Measurements from ENCODE around the gene RAN.

Gene RAN

GRCh38 chr12:130871286-130872178, at the start of gene RAN:
Gene RAN, plus strand, starts transcription at chr12:130872066. Its CDS starts 528 bp downstream, at chr12:130872594.
- Mint-ChIP-seq H3K4me3 (peak within 1 kb of the TSS; percentile 100), H3K4me1 (ENCODE audit: low read depth) (peaks cover 74% of the 10 kb centered on the region), H3K27me3 (no peaks in the 10 kb centered on the region), H3K27ac (peak within 1 kb of the TSS; percentile 100), H3K9me3 (ENCODE audit: low read depth) (no peaks in the 10 kb centered on the region), H3K36me3 (peaks cover 28% of the 10 kb centered on the region)

- H3K9me3 Mint-ChIP-seq (ENCODE audit: low read depth), result no peaks in the 10 kb centered on the region
- no peak overlapping the region for H3K4me3 Mint-ChIP-seq
- H3K27me3 Mint-ChIP-seq, result no peaks in the 10 kb centered on the region
- H3K27ac Mint-ChIP-seq, result peak overlapping the region; percentile 61
- H3K4me1 Mint-ChIP-seq (ENCODE audit: low read depth), result peaks cover 14% of the 10 kb centered on the region
- H3K36me3 Mint-ChIP-seq, result peaks cover 5% of the 10 kb centered on the region
Observed at GRCh38 chr12:130825771-130826150, 46.1 kb upstream of the RAN start.

- Mint-ChIP-seq H3K27ac (peak overlapping the region; percentile 61), H3K9me3 (ENCODE audit: low read depth) (no peaks in the 10 kb centered on the region), H3K4me1 (ENCODE audit: low read depth) (peaks cover 14% of the 10 kb centered on the region), H3K4me3 (no peak overlapping the region), H3K36me3 (peaks cover 5% of the 10 kb centered on the region), H3K27me3 (no peaks in the 10 kb centered on the region)
Observed at GRCh38 chr12:130826151-130826801, 45.6 kb upstream of the RAN start.

- Mint-ChIP-seq H3K9me3 (ENCODE audit: low read depth) (no peaks in the 10 kb centered on the region), H3K27me3 (no peaks in the 10 kb centered on the region), H3K27ac (peak overlapping the region; percentile 62), H3K4me1 (ENCODE audit: low read depth) (peaks cover 17% of the 10 kb centered on the region), H3K4me3 (no peak overlapping the region), H3K36me3 (peaks cover 5% of the 10 kb centered on the region)
Observed at GRCh38 chr12:130827432-130827831, 44.4 kb upstream of the RAN start.

GRCh38 chr12:130828895-130829294, 43.0 kb upstream of the RAN start:
- Mint-ChIP-seq H3K9me3 (ENCODE audit: low read depth) (no peaks in the 10 kb centered on the region), H3K4me1 (ENCODE audit: low read depth) (peaks cover 19% of the 10 kb centered on the region), H3K27me3 (no peaks in the 10 kb centered on the region), H3K36me3 (no peaks in the 10 kb centered on the region), H3K27ac (no peak overlapping the region), H3K4me3 (no peak overlapping the region)

- Mint-ChIP-seq H3K27ac (no peak overlapping the region), H3K4me1 (ENCODE audit: low read depth) (peaks cover 19% of the 10 kb centered on the region), H3K36me3 (no peaks in the 10 kb centered on the region), H3K9me3 (ENCODE audit: low read depth) (no peaks in the 10 kb centered on the region), H3K27me3 (no peaks in the 10 kb centered on the region), H3K4me3 (no peak overlapping the region)
Observed at GRCh38 chr12:130829391-130830245, 42.2 kb upstream of the RAN start.

- no peaks in the 10 kb centered on the region for H3K36me3 Mint-ChIP-seq
- H3K4me3 Mint-ChIP-seq, result no peak overlapping the region
- H3K9me3 Mint-ChIP-seq (ENCODE audit: low read depth), result no peaks in the 10 kb centered on the region
- H3K4me1 Mint-ChIP-seq (ENCODE audit: low read depth), result peaks cover 19% of the 10 kb centered on the region
- H3K27ac Mint-ChIP-seq, result no peak overlapping the region
- no peaks in the 10 kb centered on the region for H3K27me3 Mint-ChIP-seq
Observed at GRCh38 chr12:130830246-130830551, 41.7 kb upstream of the RAN start.

- H3K4me3 Mint-ChIP-seq, result no peak overlapping the region
Observed at GRCh38 chr12:130831246-130831645, 40.6 kb upstream of the RAN start.

GRCh38 chr12:130831876-130832405, 39.9 kb upstream of the RAN start:
- H3K27me3 Mint-ChIP-seq, result no peaks in the 10 kb centered on the region
- no peaks in the 10 kb centered on the region for H3K9me3 Mint-ChIP-seq (ENCODE audit: low read depth)
- H3K4me1 Mint-ChIP-seq (ENCODE audit: low read depth), result peaks cover 22% of the 10 kb centered on the region
- H3K27ac Mint-ChIP-seq, result no peak overlapping the region
- H3K4me3 Mint-ChIP-seq, result no peak overlapping the region
- H3K36me3 Mint-ChIP-seq, result no peaks in the 10 kb centered on the region

More at GRCh38 chr12:130831246-130831645, 40.6 kb upstream of the RAN start:
- H3K27me3 Mint-ChIP-seq, result no peaks in the 10 kb centered on the region
- no peak overlapping the region for H3K27ac Mint-ChIP-seq
- no peaks in the 10 kb centered on the region for H3K9me3 Mint-ChIP-seq (ENCODE audit: low read depth)
- H3K36me3 Mint-ChIP-seq, result no peaks in the 10 kb centered on the region
- peaks cover 19% of the 10 kb centered on the region for H3K4me1 Mint-ChIP-seq (ENCODE audit: low read depth)

GRCh38 chr12:130832561-130833209, 39.2 kb upstream of the RAN start:
- peaks cover 19% of the 10 kb centered on the region for H3K4me1 Mint-ChIP-seq (ENCODE audit: low read depth)
- no peak overlapping the region for H3K27ac Mint-ChIP-seq
- no peak overlapping the region for H3K4me3 Mint-ChIP-seq

GRCh38 chr12:130835011-130835410, 36.9 kb upstream of the RAN start:
- Mint-ChIP-seq H3K36me3 (no peaks in the 10 kb centered on the region), H3K27me3 (no peaks in the 10 kb centered on the region), H3K9me3 (ENCODE audit: low read depth) (no peaks in the 10 kb centered on the region), H3K27ac (no peak overlapping the region), H3K4me1 (ENCODE audit: low read depth) (peaks cover 30% of the 10 kb centered on the region), H3K4me3 (no peak overlapping the region)

More at GRCh38 chr12:130832561-130833209, 39.2 kb upstream of the RAN start:
- no peaks in the 10 kb centered on the region for H3K27me3 Mint-ChIP-seq
- H3K9me3 Mint-ChIP-seq (ENCODE audit: low read depth), result no peaks in the 10 kb centered on the region
- H3K36me3 Mint-ChIP-seq, result no peaks in the 10 kb centered on the region

GRCh38 chr12:130835436-130835835, 36.4 kb upstream of the RAN start:
- Mint-ChIP-seq H3K4me1 (ENCODE audit: low read depth) (peaks cover 28% of the 10 kb centered on the region), H3K4me3 (no peak overlapping the region), H3K27ac (no peak overlapping the region)

GRCh38 chr12:130838284-130838950, 33.4 kb upstream of the RAN start:
- Mint-ChIP-seq H3K36me3 (no peaks in the 10 kb centered on the region), H3K4me1 (ENCODE audit: low read depth) (peaks cover 22% of the 10 kb centered on the region), H3K9me3 (ENCODE audit: low read depth) (no peaks in the 10 kb centered on the region), H3K27ac (peak overlapping the region; percentile 50), H3K27me3 (no peaks in the 10 kb centered on the region), H3K4me3 (peak overlapping the region; percentile 91)

More at GRCh38 chr12:130835436-130835835, 36.4 kb upstream of the RAN start:
- Mint-ChIP-seq H3K27me3 (no peaks in the 10 kb centered on the region), H3K36me3 (no peaks in the 10 kb centered on the region), H3K9me3 (ENCODE audit: low read depth) (no peaks in the 10 kb centered on the region)
